Cardiac septum (tissue), 1 donor: ENCODE results near the gene SMIM12. TPM values are rescaled to one million over a fixed set of nuclear protein-coding genes. Genes with fewer than 3 reads are reported as not detected.

Source experiments
- DNase-seq: peaks from one replicate; pipeline ENCODE4 v3.0.0-alpha.2; 2020; ENCODE audit warnings: low spot score
- intact Hi-C: fragments of 100-400 bp; cut with DNase I; formaldehyde crosslinking; loops from one replicate; pipeline ENCODE4 v1.14.0; 2022
- total RNA-seq: library from RNA; stranded (reverse); fragmentation: NEBNext Ultra II Directional; extraction: Animal tissue kit (Norgen Biotek cat#: 25700); gene quantifications from one replicate; pipeline ENCODE4 v1.2.1, GENCODE V29; 2021
- donor health status: DM: no; HTN: no; CAD: no.

SMIM12 gene
- total RNA-seq, 1 donor from 2014 or later: 49.4 TPM

- intact Hi-C loops: no loop called here
- DNase-seq: no peak
Observed at GRCh38 chr1:34879230-34879629, 19.7 kb upstream of the SMIM12 start.

- DNase-seq: no peak
- intact Hi-C loops: no loop called here
Observed at GRCh38 chr1:34876406-34876805, 16.9 kb upstream of the SMIM12 start.

GRCh38 chr1:34874296-34874952 is 14.9 kb upstream of the SMIM12 start:
- no peak for DNase-seq
- intact Hi-C loops: no loop called here

GRCh38 chr1:34872133-34872503 is 12.6 kb upstream of the SMIM12 start:
- DNase-seq: no peak
- intact Hi-C loops: no loop called here

- DNase-seq: no peak
- intact Hi-C loops: no loop called here
Observed at GRCh38 chr1:34871443-34872132, 12.0 kb upstream of the SMIM12 start.

GRCh38 chr1:34870395-34870794 is 10.8 kb upstream of the SMIM12 start:
- DNase-seq: no peak
- intact Hi-C loops: no loop called here

- DNase-seq: no peak
- intact Hi-C loops: loop anchor here (10.0 kb wide), 2 partner anchors 115 to 315 kb away; partner anchors contain the start of gene TMEM35B
Observed at GRCh38 chr1:34869760-34870159, 10.2 kb upstream of the SMIM12 start.

- DNase-seq: no peak
- intact Hi-C loops: loop anchor here (10.0 kb wide), 2 partner anchors 116 to 316 kb away; partner anchors contain the start of gene TMEM35B
Observed at GRCh38 chr1:34868230-34869049, 8.9 kb upstream of the SMIM12 start.

- DNase-seq: no peak
- intact Hi-C loops: loop anchor here (10.0 kb wide), 2 partner anchors 117 to 317 kb away; partner anchors contain the start of gene TMEM35B
Observed at GRCh38 chr1:34867415-34867814, 7.9 kb upstream of the SMIM12 start.

- no peak for DNase-seq
- intact Hi-C loops: loop anchor here (10.0 kb wide), 2 partner anchors 118 to 318 kb away; partner anchors contain the start of gene TMEM35B
Observed at GRCh38 chr1:34866762-34867109, 7.2 kb upstream of the SMIM12 start.

GRCh38 chr1:34865981-34866761 is 6.6 kb upstream of the SMIM12 start:
- DNase-seq: peak; percentile 95
- intact Hi-C loops: loop anchor here (10.0 kb wide), 2 partner anchors 119 to 319 kb away; partner anchors contain the start of gene TMEM35B

GRCh38 chr1:34865573-34865972 is 6.0 kb upstream of the SMIM12 start:
- intact Hi-C loops: loop anchor here (10.0 kb wide), 2 partner anchors 119 to 319 kb away; partner anchors contain the start of gene TMEM35B
- no peak for DNase-seq

- no peak for DNase-seq
- intact Hi-C loops: loop anchor here (10.0 kb wide), 2 partner anchors 120 to 320 kb away; partner anchors contain the start of gene TMEM35B
Observed at GRCh38 chr1:34864759-34865158, 5.2 kb upstream of the SMIM12 start.

- DNase-seq: no peak
- intact Hi-C loops: loop anchor here (10.0 kb wide), 2 partner anchors 121 to 321 kb away; partner anchors contain the start of gene TMEM35B
Observed at GRCh38 chr1:34863501-34863900, 4.0 kb upstream of the SMIM12 start.

GRCh38 chr1:34858901-34859445 is 576 bp downstream of the SMIM12 start:
- intact Hi-C loops: loop anchor here (10.0 kb wide), 1 partner anchor 436 kb away; no protein-coding TSS in a partner anchor
- DNase-seq: no peak

GRCh38 chr1:34856697-34857096 is 2.9 kb downstream of the SMIM12 start:
- intact Hi-C loops: loop anchor here (10.0 kb wide), 1 partner anchor 438 kb away; no protein-coding TSS in a partner anchor
- no peak for DNase-seq

- DNase-seq: peak; percentile 91
- intact Hi-C loops: loop anchor here (1.0 to 10.0 kb wide), 2 partner anchors 66 to 442 kb away; no protein-coding TSS in a partner anchor
Observed at GRCh38 chr1:34852677-34853217, 6.8 kb downstream of the SMIM12 start.

GRCh38 chr1:34851431-34852105 is 8.0 kb downstream of the SMIM12 start:
- DNase-seq: no peak
- intact Hi-C loops: loop anchor here (1.0 to 10.0 kb wide), 2 partner anchors 65 to 443 kb away; no protein-coding TSS in a partner anchor
